ENCODE measurements around the gene PDE6C.
A peak's percentile ranks its signal among the peaks of the same experiment; 100 is the strongest.

The PDE6C gene

GRCh38 chr10:93595378-93596161 is 16.8 kb upstream of the PDE6C start:
- DNase-seq, result no peak

GRCh38 chr10:93596539-93596938 is 15.8 kb upstream of the PDE6C start:
- DNase-seq, result no peak

DNA sequence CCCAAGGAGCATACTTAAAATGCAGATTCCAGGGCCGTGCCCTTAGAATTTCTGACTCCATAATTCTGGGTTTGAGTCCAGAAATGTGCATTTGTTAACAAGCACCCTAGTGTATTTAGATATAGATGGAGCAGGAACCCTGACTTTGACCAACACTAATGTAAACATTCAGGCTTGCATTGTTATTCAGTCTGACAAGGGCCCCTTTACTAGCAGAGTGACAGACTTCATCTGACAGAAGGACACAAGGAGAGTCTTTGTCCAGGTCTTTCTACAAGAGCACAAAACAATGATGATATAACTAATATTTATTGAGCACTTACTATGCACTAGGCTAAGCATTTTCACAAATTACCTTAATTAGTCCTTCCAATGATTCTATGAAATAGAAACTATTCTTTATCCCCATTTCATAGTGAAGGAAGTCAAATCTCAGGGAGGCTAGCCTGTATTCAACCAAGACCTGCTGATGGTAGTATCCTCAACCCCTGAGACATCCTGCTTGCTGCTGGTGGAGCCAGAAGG is 15.2 kb upstream of the PDE6C start:
- no peak for DNase-seq

GRCh38 chr10:93598157-93598556 is 14.2 kb upstream of the PDE6C start:
- no peak for DNase-seq

DNA sequence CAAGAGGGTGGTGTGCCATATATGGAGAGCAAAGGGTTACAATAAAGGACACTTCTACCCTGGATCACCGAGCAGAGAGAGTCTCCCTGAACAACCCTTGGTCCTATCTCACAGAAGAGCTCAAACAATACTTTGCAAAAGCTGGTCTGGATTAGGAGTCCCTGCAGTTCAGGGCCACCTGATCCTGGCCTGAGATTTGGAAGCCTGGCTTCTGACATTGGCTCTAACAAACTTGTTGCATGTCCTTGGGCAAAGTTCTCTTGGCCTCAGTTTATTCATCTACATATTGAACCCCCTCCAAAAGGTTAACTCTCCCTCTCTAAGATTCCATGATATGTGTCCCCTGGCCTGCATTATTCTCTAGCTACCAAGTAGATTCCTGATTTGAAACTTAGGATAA is 13.0 kb upstream of the PDE6C start:
- DNase-seq, result no peak

DNA sequence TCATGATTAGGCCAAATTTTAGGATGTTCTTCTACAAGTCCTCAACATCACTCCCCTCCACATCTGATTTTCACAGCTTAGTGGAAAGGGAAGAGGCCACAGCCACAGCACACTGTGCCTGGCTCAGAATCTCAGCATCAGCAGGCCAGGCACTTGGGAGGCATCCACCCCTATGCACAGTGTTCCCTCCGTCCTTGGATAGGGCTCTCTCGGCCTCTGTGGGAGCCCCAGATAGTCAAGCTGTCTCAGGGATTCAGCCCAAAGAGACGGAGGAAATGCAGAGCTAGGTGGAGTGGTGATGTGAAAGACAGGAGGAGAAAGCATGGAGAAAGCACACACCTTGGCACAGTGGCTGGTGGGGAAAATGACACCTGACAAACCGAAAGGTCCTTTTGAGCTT is 12.6 kb upstream of the PDE6C start:
- no peak for DNase-seq

GRCh38 chr10:93600446-93601145 is 11.7 kb upstream of the PDE6C start:
- no peak for DNase-seq

DNA sequence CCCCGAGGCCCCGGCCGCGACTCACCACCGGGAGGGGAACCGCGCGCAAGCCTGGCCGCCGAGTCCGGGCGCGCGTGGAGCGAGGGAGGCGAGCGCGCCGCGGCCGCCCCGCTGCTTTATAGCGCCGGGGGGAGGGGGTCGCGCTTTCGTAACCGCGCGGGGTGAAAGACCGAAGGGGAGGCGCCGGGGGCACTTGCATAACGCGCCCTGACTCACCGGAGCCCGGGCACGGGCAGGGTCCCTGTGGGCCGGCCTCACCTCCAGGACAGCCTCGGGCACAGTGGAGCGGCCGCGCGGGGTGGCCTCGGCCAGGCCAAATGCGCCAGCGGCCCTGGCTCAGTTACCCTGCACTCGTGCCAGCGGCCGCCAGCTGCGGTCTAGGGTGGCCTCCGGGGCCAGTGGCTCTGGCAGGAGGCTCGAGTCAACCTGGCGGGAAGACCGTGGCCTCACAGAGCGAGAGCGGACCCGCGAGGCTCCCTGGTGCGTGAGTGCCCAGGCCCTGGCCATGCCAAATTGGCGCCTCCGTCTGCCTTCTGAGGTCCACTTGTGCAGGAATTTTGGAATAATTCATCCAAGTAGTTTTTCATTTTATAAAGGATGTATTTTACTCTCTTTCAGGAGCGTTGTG is 11.1 kb upstream of the PDE6C start, which contains the start of gene RBP4:
Gene RBP4, minus strand, starts transcription at position 90 of the 628 bp plus-strand sequence. CDS start 207 bp downstream, outside the sequence.
- DNase-seq, result peak; percentile 43

DNA sequence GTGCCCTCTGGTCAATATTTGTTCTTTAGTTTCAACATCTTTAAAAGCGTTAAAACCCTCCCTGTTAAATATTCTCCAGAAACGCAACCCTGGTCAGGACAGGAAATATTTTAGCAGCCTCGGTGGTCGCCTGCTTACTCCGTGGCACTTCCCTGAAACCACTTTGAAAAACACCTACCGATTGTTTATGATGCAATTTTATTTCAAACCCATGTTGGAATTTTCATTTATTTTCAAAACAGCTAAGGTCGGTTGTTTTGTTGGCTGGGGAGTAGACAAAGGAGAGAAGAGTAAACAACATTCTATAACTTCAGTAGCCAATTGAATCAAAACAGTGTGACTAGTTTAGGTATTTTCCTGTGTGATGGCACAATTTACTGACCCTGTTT is 10.6 kb upstream of the PDE6C start:
- DNase-seq, result no peak

GRCh38 chr10:93603023-93603422 is 9.3 kb upstream of the PDE6C start:
- DNase-seq, result no peak

GRCh38 chr10:93604146-93604545 is 8.2 kb upstream of the PDE6C start:
- DNase-seq, result no peak

DNA sequence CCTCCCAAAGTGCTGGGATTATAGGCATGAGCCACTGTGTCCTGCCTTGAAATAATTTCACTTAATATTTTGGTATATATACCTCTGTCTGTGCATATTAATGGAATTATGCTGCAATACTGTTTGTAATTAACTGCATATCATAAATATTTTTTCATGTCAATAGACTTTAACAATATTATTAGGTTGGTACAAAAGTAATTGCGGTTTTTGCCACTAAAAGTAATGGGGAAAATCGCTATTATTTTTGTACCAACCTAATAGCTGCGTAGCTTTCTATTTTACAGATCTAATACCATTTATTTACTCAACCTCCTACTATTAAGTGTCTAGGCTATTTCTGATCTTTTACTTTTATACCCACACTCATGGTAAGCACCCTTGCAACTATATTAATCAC is 3.9 kb upstream of the PDE6C start:
- DNase-seq, result no peak

GRCh38 chr10:93613126-93613525 is 789 bp downstream of the PDE6C start:
- no peak for DNase-seq

DNA sequence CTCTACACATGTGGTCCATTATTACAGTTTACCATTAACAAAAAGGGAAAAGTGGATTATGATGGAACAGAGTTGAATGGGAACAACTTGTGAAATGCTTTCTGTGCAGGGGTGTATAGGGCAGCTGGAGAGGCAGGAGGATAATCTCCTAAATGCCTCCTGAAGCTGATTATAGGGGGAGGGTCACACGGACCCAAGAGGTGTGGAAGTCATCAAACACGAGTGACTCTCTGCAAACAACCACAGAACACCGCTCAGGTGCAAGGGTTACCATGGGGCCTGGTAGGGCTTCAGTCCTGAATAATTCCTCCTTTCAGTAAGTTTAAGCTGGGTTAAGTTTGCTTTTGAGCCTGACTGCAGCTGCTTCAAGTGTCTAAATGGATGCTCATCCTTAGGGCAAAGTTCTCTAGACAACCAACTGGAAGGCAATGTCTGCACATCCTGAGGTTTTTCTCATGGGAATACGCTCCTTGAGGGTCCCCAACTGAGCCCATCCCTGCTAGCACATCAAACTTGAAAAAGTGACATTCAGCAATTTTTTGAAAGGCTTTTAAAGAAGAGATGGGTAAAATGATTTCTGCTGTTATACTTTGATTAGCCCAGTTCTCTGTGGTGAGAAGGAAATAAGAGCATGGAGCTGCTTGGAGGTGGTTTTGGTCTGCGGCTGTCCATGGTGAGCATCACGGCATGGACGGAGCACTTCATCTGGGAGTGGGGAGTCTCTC is 1.9 kb downstream of the PDE6C start:
- DNase-seq, result no peak

- no peak for DNase-seq
These were observed 3.4 kb downstream of the PDE6C start for GRCh38 chr10:93615576-93616235.

GRCh38 chr10:93620925-93621324 is 8.6 kb downstream of the PDE6C start:
- DNase-seq, result no peak

- no peak for DNase-seq
These were observed 10.6 kb downstream of the PDE6C start for GRCh38 chr10:93622942-93623341.

DNA sequence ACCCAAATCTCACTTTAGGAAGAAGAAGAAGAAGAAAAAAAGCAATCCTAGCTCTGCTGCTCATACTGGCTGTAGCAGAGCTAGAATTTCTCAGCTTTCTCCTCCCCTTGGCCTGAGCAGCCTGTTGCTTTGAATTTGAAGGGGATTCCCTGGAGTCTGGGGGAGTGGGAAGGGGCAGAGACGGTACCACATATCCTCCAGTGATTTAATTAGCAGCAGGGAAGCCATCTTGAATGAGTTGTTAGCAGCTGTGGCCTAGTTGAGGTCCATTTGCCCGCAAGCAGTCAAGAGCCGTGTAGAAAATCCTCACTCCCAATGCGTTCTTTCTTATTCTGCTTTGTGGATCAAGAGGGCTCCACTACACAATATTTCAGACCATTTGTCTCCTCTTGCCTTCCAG is 16.5 kb downstream of the PDE6C start:
- no peak for DNase-seq

- DNase-seq, result no peak
These were observed 17.4 kb downstream of the PDE6C start for GRCh38 chr10:93629647-93630305.

DNA sequence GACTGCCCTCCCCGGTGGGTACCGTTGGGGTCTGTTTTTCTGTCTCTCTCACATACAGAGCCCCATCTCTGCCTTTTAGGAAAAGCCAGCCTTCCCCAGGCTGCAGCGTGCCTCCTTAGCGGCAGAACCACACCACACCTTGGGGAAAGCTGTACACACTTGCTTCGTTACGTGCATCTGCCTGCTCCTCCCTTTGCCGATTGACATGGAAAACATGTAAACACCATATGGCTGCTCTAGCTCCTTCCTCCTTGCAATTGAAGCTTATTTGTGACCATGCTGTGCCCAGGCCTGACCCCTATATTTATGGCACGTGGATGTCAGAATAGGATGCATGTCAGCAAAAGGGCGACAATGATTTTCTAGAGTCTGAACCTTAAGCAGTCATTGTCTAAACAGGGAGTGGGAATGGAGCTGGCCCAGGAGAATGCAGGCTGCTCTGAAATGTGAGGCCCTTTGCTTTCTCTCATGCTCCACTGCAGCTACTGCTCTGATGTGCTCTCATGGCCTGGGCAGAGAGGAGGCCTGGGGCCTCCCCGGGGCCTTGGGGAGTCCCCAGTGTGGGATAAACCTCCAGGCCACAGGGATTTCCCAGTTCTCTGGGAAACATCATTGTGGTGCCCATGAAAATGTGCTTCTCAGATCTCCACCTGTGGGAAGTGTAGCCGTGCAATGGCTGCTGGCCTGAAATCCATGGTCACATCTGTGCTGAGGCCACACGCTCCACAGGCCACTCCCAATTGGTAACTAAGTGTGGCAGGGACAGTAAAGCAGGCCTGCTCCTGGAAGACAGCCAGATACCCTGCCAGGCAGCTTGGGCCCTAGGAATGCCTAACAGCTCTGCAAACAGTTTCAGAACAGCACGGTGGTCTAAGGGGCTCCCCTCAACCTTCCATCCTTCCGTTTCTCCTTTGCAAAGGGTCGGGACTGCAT is 18.6 kb downstream of the PDE6C start:
- no peak for DNase-seq

DNA sequence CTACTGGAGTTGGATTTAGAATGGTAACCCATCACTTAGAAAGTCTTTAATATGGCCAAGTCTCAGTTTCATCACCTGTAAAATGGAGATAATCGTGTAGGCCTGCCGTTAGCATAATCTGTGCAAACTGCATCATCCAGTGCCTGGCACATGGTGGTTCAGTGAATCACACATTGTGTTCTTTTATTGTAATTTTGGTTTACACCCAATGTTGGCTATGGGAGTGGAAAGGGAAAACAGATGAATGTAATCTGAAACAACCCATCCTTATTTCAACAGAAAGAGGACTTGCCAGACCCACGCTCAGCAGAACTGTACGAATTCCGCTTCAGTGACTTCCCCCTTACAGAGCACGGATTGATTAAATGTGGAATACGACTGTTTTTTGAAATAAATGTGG is 27.5 kb downstream of the PDE6C start:
- no peak for DNase-seq
